Activated CD8-positive, alpha-beta memory T cell treated with anti-CD3 and anti-CD28 coated beads for 4 hours (primary cell): Measurements from ENCODE around the gene CERS5.

Source experiments
- DNase-seq, 2 donors: peaks; one replicate each; pipeline ENCODE4 v3.0.0-alpha.2; 2020; ENCODE audit warnings: low read depth in 2 of 2

The CERS5 gene, protein sequence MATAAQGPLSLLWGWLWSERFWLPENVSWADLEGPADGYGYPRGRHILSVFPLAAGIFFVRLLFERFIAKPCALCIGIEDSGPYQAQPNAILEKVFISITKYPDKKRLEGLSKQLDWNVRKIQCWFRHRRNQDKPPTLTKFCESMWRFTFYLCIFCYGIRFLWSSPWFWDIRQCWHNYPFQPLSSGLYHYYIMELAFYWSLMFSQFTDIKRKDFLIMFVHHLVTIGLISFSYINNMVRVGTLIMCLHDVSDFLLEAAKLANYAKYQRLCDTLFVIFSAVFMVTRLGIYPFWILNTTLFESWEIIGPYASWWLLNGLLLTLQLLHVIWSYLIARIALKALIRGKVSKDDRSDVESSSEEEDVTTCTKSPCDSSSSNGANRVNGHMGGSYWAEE

DNA sequence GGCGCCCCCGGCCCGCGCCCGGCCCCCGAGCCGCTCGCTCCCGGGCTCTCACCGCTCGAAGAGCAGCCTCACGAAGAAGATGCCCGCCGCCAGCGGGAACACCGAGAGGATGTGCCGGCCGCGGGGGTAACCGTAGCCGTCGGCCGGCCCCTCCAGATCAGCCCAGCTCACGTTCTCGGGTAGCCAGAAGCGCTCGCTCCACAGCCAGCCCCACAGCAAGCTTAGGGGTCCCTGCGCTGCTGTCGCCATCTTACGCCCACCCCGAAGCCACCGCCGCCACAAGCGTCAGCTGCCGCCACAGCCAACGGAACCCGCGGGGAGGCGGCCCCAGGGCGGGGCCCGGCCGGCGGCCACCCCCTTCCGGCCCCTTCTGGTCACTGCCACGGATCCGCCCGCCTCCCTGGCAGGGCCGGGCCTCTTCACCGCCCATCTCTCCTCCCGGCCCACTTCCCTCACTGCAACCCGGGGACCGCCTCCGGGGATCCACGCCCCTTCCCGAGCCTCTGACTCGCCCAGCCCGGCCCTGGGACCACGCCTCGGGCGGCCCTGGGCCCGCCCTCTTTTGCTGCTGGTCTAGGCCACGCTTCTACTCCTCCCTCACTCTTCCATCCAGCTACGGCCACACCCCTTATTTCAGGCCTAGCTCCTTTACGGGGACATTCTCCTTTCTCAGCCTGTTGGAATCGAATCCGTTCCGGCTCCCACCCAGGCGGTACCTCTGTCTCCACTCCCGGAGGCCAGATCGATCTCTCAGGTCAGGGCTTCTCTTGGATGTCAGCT is at the start of gene CERS5:
Gene CERS5 (minus strand): TSS at position 321 of the 780 bp plus-strand sequence. CDS start 72 bp downstream, at position 249.
- peak; percentile 91 to 92 for DNase-seq

GRCh38 chr12:50215033-50215432 is 47.9 kb upstream of the CERS5 start:
- DNase-seq, result no peak

DNA sequence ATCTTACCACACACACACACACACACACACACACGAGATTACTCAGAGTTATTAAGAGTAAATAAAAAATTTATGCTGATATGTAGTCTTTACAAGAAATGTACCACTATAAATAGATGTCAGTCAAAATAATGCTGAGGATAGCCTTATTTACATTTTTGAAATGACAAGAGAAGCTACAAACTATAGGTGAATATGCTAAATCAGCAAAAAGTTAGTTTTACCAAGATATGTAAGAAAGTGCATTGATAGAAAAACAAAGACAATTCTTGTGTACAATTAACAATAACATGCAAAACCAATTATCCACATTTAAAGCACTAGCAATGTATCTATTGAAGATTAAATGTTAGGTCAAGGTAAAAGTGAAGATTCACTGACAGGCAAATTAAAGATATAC is 46.8 kb upstream of the CERS5 start:
- DNase-seq, result no peak

DNA sequence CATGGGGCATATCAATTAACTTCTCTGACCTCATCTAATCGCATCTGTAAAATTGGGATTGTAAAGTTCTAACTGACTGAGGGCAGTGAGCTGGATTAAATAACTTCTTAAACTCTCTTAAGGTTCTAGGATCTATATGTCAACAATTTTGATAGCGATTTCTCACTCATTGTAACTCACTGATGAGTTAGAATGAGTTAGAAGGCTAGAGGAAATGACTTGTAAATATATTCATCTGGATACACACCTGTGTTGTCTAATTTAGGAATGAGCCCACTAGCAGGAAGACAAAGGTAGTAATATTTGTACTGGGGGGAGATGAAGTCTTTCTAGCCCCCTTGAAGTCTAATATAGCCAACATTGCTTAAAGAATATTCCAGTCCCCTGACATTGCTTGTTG is 46.3 kb upstream of the CERS5 start:
- no peak for DNase-seq

- no peak for DNase-seq
Observed at GRCh38 chr12:50212071-50212467, 44.9 kb upstream of the CERS5 start.

DNA sequence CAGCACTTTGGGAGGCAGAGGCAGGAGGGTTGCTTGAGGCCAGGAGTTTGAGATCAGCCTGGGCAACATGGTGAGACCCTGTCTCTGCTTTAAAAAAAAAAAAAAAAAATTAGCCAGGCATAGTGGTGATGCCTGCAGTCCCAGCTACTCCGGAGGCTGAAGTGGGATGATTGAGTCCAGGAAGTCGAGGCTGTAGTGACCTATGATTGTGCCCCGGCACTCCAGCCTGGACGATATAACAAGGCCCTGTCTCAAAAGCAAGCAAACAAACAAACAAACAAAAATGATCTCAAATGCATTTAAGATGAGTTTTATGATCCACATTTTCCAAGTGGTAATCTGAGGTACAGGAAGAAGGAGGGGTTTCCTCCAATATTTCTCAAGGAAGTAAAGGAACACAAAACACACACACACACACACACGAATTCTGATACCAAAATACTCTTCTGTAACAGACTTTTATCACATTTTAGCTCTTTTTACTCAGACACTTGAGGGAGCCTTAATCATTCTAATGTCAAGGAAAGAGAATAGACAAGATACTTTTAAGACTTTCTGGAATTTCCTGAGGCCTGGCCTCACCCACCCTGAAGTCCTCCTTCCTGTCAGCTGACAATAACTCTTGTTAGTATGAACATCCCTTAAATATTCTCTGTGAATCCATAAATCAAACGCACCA is 44.4 kb upstream of the CERS5 start:
- DNase-seq, result no peak

DNA sequence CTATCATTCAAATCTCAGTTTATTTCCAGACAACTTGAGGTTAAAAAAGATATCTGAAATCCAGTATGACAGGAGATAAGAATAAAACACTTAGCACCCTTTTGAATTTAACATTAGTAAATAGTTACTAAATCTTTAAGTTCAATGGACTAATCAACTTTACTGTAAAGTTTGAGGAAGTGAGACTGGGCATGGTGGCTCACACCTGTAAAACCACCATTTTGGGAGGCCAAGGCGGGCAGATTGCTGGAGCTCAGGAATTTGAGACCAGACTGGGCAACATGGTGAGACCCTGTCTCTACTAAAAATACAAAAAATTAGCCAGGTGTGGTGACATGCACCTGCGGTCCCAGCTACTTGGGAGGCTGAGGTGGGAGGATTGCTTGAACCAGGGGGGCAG is 40.3 kb upstream of the CERS5 start:
- no peak for DNase-seq

DNA sequence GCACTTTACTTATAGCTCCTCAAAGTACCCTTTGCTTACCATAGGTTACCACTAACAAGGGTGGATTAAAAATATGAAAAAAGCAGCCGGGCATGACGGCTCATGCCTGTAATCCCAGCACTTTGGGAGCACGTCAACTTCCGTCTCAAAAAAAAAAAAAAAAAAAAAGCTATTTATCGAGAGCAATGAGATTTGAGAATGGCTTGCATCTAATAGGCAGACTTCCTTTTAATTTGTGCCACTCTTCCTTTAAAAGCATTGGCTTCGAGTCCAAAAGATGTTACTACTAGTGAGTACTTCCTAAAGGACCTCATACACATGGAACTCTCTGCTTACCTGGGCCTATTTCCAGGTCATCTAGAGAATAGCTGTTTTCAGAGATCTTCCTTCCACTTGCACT is 38.5 kb upstream of the CERS5 start:
- no peak for DNase-seq

- DNase-seq, result no peak
Observed at GRCh38 chr12:50203691-50204090, 36.5 kb upstream of the CERS5 start.

DNA sequence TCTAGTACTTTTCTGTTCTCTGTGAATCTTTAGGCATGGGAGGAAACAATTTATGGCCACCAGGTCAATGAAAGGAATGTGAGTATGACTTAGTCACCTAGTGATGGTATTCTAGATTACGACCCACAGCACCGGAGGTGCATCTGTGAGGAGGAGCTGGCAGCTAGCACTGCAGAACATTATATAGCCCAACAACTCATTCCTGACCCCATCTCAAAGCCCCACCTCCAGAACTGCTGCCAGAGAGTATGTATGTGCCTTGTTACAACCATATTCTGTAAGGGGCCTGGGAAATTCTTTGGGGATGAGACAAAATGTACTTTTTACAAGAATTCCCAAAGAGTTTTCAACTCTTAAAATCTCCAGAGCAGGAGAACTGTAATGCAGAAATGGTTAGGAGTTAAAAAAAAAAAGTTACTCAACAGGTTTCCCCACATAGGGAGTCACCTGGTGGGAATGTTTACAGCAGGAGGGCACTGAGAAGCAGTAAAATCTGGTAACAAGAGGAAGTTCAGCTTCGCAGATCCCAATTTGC is 34.9 kb upstream of the CERS5 start:
- DNase-seq, result no peak

GRCh38 chr12:50200552-50201273 is 33.5 kb upstream of the CERS5 start:
- DNase-seq, result no peak

- DNase-seq, result no peak
Observed at GRCh38 chr12:50198829-50199228, 31.7 kb upstream of the CERS5 start.

- DNase-seq, result no peak
Observed at GRCh38 chr12:50197297-50197727, 30.1 kb upstream of the CERS5 start.

GRCh38 chr12:50196537-50196936 is 29.4 kb upstream of the CERS5 start:
- no peak for DNase-seq

DNA sequence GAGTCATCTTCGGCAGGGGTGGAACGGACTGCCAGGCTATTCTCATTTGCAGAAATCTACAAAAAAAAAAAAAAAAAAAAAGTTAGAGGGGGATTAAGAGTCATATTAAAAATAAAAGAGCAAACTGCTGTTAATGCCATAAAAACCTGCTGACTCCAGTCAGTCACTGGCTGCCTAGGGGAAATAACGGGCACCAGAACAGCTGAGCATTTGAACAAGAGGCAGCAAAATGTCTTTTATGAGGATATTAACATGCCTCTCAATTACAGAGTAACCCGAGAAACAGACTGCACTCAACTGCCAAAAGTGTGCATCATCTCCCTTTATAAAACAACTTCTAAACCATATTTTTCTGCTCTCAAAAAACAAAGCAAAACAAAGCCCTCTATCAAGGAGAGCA is 28.7 kb upstream of the CERS5 start:
- no peak for DNase-seq

DNA sequence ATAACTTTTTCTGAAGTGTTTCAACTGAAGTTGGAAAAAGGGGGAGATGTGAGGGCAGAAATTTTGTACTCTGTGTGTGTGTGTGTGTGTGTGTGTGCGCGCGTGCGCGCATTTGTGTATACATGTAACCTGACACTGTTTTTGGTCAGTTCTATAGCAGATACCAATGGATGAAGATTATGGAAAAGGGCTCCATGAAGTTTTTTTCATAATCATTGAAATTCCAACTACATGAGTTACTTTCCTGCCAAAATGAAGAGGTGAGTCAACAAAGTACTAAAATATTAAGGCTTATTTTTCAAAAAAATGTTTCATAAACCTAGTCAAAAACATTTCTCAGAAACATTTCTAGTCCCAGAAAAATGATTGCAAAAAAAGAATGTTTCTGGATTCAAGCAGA is 25.7 kb upstream of the CERS5 start:
- no peak for DNase-seq

DNA sequence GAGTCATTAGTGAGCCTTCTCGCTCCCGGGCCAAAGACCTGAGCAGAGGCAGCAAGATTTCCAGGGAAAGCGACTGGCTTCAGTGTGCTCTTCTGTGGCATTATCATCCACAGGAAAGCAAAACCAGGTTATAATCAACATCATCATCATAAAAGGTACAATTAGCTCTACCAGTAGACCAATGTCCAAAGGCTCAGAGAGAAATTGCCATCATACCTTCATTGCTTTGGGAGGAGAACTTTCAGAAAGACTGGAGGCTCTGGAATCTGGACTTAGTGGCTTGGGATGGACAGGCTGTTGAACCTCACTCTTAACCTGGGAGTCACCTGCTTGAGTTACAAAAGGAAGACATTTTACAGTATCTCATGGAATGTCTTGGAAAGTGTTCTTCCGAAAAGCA is 25.1 kb upstream of the CERS5 start:
- DNase-seq, result no peak

DNA sequence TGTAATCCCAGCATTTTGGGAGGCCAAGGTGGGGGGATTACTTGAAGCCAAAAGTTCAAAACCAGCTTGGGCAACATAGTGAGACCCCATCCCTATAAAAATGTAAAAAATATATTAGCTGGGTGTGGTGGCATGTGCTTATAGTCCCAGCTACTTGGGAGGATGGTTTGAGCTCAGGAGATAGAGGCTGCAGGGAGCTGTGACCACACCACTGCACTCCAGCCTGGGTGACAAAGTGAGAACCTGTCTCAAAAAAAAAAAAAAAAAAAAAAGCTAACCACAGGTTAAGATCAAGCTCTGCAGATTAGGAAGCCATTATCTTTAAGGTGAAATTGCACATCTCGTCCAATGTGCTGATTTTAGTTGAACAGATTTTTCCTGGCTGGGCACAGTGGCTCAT is 23.7 kb upstream of the CERS5 start:
- DNase-seq, result no peak

- DNase-seq, result no peak
Observed at GRCh38 chr12:50188875-50189575, 21.9 kb upstream of the CERS5 start.

GRCh38 chr12:50188241-50188781 is 21.1 kb upstream of the CERS5 start:
- DNase-seq, result no peak
